H54 (cell line): ENCODE results near the gene HNRNPLL.

ENCODE experiments used
- DNase-seq: peaks from one replicate; pipeline ENCODE4 v3.0.0; 2011; ENCODE audit warnings: low spot score, mixed read lengths; ENCODE audit not compliant: insufficient read length
- FAIRE-seq: peaks from 3 replicates; lab custom pipeline; 2011; peaks lifted over from hg19 to GRCh38; lab: Jason Lieb, UNC
- POLR2A ChIP-seq: IDR thresholded peaks from 2 replicates; pipeline ENCODE4 v1.6.1; 2011; ENCODE audit warnings: low read depth, mild to moderate bottlenecking, low read length

The HNRNPLL gene

DNA sequence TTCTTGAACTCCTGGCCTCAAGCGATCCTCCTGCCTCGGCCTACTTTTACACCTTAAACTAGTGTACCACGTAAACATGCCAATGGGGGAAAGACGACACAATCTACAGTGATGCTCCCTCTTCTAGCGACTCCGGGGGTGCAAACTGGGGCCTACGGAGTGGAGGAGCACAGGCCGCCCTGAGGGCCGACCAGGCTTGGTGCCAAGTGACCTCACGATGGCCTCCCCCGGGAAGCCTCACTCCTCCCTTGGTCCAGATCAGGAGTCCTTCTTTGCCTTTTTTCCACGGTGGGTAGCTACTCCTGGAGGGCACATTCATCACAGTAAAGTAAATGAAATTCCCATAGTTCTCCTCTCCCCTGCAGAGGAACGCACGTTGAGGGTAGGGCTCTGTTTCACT is 73.5 kb downstream of the HNRNPLL start:
- FAIRE-seq (no peak), DNase-seq (no peak)
- no peak for TF ChIP-seq POLR2A

DNA sequence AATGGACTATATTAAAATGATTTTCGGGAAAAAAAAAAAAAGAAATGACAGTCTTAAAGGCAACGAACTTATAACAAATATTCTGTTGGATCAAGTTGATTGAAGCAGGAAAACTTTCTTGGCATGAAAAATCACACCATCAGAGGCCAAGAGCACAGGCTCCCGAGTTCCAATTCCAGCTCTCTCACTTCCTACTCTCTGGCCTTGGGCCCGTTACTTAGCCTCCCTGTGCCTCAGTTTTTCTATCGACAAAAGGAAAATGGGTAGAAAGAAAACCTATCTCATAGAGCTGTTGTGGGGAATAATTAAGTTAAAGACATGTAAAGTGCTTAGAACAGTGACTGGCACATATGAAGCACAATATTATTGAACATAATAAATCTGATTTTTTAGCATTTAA is 74.2 kb downstream of the HNRNPLL start:
- DNase-seq (no peak), FAIRE-seq (no peak)
- TF ChIP-seq POLR2A = no peak

DNA sequence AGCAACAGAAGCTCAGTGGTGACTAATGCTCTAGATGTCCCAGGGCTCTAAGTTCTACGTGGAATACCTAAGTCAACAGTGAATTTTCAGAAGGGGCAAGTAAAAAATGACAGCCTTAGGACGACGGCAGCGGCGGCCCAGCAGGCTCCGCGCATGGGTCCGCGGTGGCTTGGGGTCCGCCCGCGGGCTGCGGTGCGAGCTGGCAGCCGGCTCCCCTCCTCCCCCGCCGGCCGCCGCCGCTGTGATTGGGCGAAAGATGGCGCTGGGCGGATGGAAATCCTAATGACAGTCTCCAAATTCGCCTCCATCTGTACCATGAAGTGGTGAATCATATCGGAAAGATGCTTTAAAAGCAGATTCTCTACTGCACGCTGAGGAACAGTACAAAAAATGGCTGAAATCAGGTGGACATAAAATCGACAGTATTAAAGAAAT is 74.7 kb downstream of the HNRNPLL start:
- FAIRE-seq = peak; percentile 20
- DNase-seq = peak; percentile 52
- peak; percentile 18; the same call in 1 of the 2 replicates for TF ChIP-seq POLR2A

DNA sequence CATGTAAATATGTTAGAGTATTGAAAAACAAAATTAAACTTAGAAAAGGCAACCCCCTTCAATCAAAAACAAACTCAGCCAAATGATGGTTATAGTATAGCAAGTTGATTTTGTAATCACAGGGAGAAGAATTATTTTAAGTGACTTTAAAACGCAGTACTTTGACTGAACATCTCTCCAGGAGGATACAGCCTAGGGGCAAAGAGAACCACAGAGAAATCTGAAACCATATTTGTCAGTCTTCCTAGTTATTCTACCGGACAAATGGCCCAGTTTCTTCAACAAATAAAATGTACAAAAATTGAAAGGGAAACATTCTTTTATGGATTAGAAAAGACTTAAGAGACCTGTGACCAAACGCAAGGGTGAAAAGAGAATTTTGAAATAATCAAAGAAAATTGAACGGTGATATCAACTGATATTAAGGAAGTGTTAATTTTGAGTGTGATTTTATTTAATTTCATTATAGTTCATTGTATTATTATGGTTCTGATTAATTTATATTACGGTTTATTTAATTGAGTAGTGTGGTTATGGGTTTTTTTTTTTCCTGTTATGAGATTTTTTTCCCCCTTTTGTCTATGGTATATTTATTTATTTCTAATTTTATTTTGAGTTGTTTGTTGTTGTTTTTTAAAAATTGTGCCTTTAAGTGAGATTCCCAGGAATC is 75.3 kb downstream of the HNRNPLL start:
- FAIRE-seq (no peak), DNase-seq (no peak)
- TF ChIP-seq POLR2A = no peak

DNA sequence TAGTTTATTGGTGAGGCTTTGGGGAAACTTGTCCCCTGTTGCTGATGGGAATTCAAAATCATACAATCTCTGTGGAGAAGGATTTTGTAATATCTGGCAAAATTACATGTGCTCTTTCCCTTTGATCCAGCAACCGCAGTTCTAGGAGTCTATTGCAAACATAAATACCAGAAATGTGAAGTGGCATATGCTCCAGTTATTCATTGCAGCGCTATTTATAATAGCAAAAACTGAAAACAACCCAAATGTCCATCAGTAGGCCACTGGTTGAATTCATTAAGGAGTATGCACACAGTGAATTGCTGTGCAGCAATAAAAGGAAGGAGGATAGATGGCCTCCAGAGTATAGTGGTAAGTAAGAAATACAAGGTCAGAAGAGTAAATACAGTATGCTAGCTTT is 76.5 kb downstream of the HNRNPLL start:
- DNase-seq = no peak
- TF ChIP-seq POLR2A = no peak
- FAIRE-seq = no peak

DNA sequence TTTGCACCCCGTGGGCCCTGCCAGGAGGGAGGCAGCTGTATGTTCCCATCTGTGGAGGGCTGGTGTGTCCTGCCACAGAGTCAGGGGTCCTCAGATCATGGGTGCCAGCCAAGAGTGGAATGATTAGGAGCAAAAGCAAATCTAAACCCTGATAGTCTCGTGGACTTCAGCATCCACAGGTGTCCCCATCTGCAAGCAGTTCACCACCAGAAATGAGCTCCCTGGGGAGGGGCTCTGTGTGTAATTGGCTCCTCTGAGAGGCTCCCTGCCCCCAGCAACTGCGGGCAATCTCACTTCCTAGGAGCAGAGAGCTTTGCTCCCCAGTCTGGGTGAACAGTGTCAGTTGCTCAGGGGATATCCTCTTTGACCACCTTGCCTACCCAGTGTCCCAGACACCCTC is 78.1 kb downstream of the HNRNPLL start:
- no peak for TF ChIP-seq POLR2A
- FAIRE-seq = no peak
- no peak for DNase-seq

DNA sequence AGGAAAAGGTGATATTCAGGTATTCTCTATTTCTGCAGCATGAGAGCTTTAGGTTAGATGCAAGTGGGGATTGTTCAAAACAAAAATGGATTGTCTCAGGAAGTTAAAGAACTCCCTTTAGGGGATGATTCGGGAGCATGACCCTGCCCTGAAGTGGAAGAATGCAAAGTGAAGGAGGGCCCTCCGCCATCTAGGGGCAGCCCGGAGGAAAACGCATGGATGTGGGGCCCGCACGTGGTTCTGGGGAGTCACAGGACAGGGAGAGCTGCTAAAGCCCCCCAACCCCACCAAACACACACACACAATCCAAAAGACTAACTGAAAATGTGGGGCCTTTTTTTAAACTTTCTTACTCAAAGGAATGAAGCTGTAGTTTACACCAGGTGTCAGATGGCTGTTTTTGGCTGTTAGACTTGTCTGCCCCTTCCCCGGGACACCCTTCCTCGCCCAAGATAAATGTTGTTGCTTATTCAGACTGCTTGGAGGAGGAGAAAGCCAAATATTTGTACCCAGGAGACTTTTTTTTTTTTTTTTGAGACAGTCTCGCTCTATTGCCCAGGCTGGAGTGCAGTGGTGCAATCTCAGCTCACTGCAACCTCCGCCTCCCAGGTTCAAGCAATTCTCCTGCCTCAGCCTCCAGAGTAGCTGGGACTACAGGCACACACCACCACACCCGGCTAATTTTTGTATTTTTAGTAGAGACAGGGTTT is 78.8 kb downstream of the HNRNPLL start:
- no peak for FAIRE-seq
- TF ChIP-seq POLR2A = no peak

DNA sequence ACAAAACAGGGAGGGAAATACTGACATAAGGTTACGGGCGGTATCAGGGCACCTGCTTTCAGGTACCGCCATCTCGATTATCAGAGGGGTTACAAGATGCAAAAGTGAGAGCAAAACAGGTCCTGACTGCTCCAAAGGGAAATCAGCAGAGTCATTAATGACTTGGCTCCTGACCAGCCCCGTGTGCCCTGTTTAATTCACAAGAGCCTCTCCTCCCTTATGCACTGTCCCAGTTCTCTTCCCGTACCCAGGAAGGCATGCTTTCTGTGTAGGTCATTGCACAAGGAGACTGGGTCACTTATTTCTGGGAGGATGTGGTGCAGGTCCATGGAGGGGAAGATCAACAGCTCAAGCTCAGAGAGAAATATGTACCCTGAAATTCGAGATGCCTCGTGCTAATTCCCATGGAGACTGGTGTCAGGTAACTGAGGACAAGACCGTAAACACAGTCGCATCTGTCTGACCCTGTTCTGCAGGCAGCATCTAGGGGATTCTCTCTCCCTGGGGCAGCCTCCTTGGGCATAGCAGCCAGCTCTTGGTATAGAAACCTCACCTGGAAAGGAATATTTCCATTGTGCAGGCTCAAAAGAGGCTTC is 79.9 kb downstream of the HNRNPLL start:
- DNase-seq (no peak), FAIRE-seq (no peak)
- no peak for TF ChIP-seq POLR2A

More for the DNA sequence above, 78.8 kb downstream of the HNRNPLL start:
- no peak for DNase-seq

DNA sequence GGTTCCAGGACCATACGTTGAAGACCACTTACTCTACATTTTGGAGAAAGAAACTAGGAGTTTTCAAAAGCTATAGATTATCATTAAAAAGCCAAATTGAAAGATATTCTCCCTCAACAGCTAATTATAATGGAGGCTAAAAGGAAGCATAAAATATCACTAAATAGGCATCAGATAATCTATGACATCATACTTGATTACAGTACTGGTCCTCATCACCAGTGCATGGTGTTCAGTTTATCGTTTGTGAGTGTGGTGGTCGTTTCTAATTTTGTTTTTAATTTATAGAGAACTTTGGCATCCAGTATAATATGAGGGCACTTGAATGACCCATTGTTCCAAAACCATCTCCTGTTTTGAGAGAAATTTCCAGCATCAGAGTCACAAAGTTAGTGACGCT is 80.9 kb downstream of the HNRNPLL start:
- FAIRE-seq (no peak), DNase-seq (no peak)
- no peak for TF ChIP-seq POLR2A

DNA sequence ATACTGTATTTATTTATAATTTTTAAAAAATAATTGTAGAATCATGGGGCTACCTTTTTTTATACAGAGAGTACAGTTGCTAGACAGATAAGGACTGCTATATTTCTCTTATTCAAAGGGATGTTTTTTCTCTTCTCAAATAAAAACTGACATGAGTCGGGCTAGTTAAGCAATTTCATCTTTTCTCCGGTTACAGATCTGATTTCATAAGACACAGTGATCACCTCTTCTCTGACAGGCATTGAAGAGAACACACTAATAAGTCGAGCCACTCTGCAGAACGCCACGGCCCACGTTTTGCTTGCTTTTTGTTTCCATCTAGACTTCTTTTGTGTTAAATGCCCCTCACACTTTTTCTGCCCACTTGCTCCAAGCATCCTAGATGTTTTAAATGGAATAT is 85.4 kb downstream of the HNRNPLL start:
- FAIRE-seq (no peak), DNase-seq (no peak)
- no peak for TF ChIP-seq POLR2A

DNA sequence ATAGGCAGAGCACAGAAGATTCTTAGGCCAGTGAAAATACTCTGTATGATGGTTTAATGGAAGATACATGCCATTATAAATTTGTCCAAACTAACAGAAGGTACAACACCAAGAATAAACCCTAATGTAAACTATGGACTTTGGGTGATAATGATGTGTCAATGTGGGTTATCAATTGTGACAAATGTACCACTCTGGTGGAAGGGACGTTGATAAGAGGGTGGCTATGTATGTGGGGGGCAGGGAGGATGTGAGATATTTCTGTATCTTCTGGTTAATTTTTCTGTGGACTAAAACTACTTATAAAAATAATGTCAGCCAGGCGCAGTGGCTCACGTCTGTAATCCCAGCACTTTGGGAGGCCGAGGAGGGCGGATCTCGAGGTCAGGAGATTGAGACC is 86.2 kb downstream of the HNRNPLL start:
- no peak for TF ChIP-seq POLR2A
- DNase-seq (no peak), FAIRE-seq (no peak)

DNA sequence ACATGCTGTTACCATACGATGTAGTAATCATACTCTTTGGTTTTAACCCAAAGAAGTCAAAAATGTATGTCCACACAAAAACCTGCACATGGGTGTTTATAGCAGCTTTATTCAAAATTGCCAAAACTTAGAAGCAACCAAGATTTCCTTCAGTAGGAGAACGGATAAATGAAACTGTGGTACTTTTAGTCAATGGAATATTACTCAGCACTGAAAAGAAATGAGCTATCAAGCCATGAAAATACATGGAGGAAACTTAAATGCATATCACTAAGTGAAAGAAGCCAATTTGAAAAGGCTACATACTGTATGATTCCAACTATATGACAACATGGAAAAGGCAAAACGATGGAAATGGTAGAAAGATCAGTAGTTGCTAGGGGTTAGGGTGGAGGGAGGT is 86.6 kb downstream of the HNRNPLL start:
- TF ChIP-seq POLR2A = no peak
- FAIRE-seq (no peak), DNase-seq (no peak)

DNA sequence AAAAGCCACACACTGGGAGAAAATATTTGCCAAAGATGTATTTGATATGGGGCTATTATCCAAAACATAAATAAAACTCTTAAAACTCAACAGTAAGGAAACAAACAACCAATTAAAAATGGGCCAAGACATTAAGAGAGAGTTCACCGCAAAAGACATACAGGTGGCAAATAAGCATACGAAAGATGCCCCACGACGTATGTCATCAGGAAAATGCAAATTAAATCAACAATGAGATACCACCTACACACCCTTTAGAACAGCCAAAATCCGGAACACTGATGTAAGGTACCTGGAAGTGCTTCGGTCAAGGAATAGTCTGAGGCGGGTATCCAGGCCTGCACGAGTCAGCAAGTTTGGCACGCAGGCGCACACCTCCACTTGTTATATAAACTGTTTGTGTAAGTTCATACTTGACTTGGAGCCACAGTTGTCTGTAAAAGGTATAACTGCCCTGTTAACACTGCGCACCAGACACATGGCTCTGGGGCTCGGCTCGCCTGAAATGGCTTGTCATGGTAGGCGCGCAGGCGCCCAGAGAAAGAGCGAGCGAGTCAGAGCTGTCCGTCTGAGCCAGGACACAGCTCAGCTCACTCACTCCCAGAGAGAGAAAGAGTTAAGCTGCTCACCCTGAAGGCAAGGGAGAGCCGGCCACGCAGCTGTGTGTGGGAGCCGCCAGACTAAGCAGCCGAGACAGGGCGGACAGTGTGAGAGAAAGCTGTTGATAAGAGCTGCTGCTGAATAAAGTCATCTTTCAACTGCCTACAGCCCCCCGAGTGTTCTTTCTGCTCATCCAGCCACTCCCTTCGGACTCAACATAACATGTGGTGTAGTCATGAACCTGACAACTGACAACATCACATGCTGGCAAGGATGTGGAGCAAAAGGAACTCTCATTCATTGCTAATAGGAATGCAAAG is 87.3 kb downstream of the HNRNPLL start:
- no peak for TF ChIP-seq POLR2A
- DNase-seq = peak; percentile 61
- peak; percentile 91 for FAIRE-seq
